Loucy (cell line): ENCODE results near the gene UBE4B.

Source experiments
- H2AFZ ChIP-seq: fragments of 200-600 bp; sonication (generic); 2 replicates; pipeline ENCODE4 v1.6.0; 2016; ENCODE audit warnings: antibody characterized with exemption, mild to moderate bottlenecking, low read length, moderate library complexity
- H3F3A ChIP-seq: fragments of 200-600 bp; 2 replicates; pipeline ENCODE4 v1.6.0; 2016; ENCODE audit warnings: antibody characterized with exemption, low read depth, mild to moderate bottlenecking
- H3K27me3 ChIP-seq: fragments of 200-600 bp; sonication (generic); 2 replicates; pipeline ENCODE4 v1.6.1; 2014; ENCODE audit warnings: low read length, mild to moderate bottlenecking; ENCODE audit not compliant: insufficient read depth, poor library complexity, severe bottlenecking
- H3K36me3 ChIP-seq: fragments of 200-600 bp; sonication (generic); 2 replicates; pipeline ENCODE4 v1.6.1; 2016; ENCODE audit warnings: low read length; ENCODE audit not compliant: insufficient read depth
- H3K4me1 ChIP-seq: fragments of 200-600 bp; sonication (generic); 2 replicates; pipeline ENCODE4 v1.5.1; 2014; ENCODE audit warnings: low read length, mild to moderate bottlenecking; ENCODE audit not compliant: insufficient read depth, poor library complexity, severe bottlenecking
- H3K4me2 ChIP-seq: fragments of 200-600 bp; sonication (generic); 2 replicates; pipeline ENCODE4 v1.6.0; 2014; ENCODE audit warnings: antibody characterized with exemption, low read length, low read depth, mild to moderate bottlenecking; ENCODE audit not compliant: poor library complexity, severe bottlenecking
- H3K4me3 ChIP-seq: fragments of 200-600 bp; sonication (generic); 2 replicates; pipeline ENCODE4 v1.5.1; 2014; ENCODE audit warnings: low read length, mild to moderate bottlenecking, mixed read lengths; ENCODE audit not compliant: poor library complexity, severe bottlenecking
- H3K79me2 ChIP-seq: fragments of 200-600 bp; sonication (generic); 2 replicates; pipeline ENCODE4 v1.6.1; 2014; ENCODE audit warnings: low read length; ENCODE audit not compliant: insufficient read depth
- H3K9ac ChIP-seq: fragments of 200-600 bp; sonication (generic); 2 replicates; pipeline ENCODE4 v1.6.0; 2014; ENCODE audit warnings: mild to moderate bottlenecking, low read depth, low read length, moderate library complexity; ENCODE audit not compliant: poor library complexity, severe bottlenecking
- H3K9me2 ChIP-seq: fragments of 200-600 bp; sonication (generic); replicated peaks from 2 replicates; pipeline ENCODE4 v1.6.1; 2016; ENCODE audit warnings: low read depth, low read length, mixed read lengths
- H3K9me3 ChIP-seq: fragments of 200-600 bp; sonication (generic); 2 replicates; pipeline ENCODE4 v1.6.1; 2014; ENCODE audit warnings: mild to moderate bottlenecking, antibody characterized with exemption, low read length, low read depth; ENCODE audit not compliant: insufficient read depth
- H4K20me1 ChIP-seq: fragments of 200-600 bp; sonication (generic); 2 replicates; pipeline ENCODE4 v1.6.0; 2014; ENCODE audit warnings: antibody characterized with exemption, low read length, mild to moderate bottlenecking; ENCODE audit not compliant: insufficient read depth, poor library complexity, severe bottlenecking
- EZH2phosphoT487 ChIP-seq: fragments of 200-600 bp; IDR thresholded peaks from 2 replicates; pipeline ENCODE4 v1.6.1; 2018; ENCODE audit warnings: antibody characterized with exemption, mild to moderate bottlenecking, moderate library complexity, borderline replicate concordance
- TF ChIP-seq, protein P1 (sequence below): fragments of 200-600 bp; sonication (generic); conservative IDR thresholded peaks from 2 replicates; pipeline ENCODE4 v1.5.1; 2014; ENCODE audit warnings: mild to moderate bottlenecking, antibody characterized with exemption, low read length

UBE4B gene

DNA sequence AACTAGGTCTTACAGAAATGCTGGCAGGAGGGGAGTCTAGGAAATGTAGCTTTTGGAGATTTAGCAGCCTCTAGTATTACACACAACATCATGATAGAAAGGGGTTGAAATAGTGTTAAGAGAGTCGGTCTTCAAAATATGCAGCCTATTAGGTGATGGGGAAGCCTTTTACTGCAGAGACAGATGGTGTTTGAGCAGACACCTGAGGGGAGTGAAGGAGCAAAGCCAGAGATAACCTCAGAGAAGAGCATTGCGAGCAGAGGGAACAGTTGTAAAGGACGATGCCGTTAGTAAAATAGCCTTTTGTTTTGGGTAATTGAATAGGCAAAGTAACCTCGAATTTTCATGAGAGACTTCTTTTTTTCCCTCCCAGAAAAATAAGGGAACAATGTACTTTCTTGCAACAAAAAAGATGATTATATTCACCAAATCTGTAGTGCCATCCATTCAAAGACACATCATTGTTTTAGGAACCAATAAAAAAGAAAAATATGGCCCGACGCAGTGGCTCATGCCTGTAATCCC lies 111.3 kb downstream of the UBE4B start:
- Histone ChIP-seq H3K4me1 (no peaks in the 10 kb centered on the region), H3K4me2 (no peak overlapping the region), H3K9me3 (no peaks in the 10 kb centered on the region), H3K9me2 (no peaks in the 10 kb centered on the region), H3K36me3 (peaks cover 4% of the 10 kb centered on the region; the same call in 1 of the 2 replicates), H3K9ac (no peak overlapping the region), H3K79me2 (no peaks in the 10 kb centered on the region), H3K27me3 (no peaks in the 10 kb centered on the region), H3F3A (no peaks in the 10 kb centered on the region), H4K20me1 (no peaks in the 10 kb centered on the region), H3K4me3 (no peak overlapping the region), H2AFZ (no peak overlapping the region)
- TF ChIP-seq, protein P1, sequence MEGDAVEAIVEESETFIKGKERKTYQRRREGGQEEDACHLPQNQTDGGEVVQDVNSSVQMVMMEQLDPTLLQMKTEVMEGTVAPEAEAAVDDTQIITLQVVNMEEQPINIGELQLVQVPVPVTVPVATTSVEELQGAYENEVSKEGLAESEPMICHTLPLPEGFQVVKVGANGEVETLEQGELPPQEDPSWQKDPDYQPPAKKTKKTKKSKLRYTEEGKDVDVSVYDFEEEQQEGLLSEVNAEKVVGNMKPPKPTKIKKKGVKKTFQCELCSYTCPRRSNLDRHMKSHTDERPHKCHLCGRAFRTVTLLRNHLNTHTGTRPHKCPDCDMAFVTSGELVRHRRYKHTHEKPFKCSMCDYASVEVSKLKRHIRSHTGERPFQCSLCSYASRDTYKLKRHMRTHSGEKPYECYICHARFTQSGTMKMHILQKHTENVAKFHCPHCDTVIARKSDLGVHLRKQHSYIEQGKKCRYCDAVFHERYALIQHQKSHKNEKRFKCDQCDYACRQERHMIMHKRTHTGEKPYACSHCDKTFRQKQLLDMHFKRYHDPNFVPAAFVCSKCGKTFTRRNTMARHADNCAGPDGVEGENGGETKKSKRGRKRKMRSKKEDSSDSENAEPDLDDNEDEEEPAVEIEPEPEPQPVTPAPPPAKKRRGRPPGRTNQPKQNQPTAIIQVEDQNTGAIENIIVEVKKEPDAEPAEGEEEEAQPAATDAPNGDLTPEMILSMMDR, result no peak
- TF ChIP-seq EZH2phosphoT487, result no peak

DNA sequence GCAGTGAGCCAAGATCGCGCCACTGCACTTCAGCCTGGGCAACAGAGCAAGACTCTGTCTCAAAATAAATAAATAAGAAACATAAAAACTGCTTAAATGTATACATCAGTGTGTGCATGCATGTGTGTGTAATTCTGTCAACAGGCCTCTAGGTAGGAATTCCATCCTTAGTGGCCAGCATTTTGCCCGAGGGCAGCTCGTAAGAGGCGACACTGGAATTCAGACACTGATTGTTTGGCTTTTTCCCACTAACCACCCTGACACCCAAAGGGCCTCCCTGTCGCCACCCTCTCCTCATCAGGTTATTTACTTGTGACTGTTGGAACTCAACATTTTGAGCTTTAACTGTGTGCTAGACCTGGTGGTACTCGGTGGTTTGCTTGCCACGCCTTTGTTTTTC lies 113.6 kb downstream of the UBE4B start:
- Histone ChIP-seq H2AFZ (no peak overlapping the region), H3K36me3 (peaks cover 4% of the 10 kb centered on the region; the same call in 1 of the 2 replicates), H3K4me1 (no peaks in the 10 kb centered on the region), H3K9me2 (no peaks in the 10 kb centered on the region), H3K79me2 (no peaks in the 10 kb centered on the region), H3K9ac (no peak overlapping the region), H3K4me2 (no peak overlapping the region), H3K4me3 (no peak overlapping the region), H3K27me3 (no peaks in the 10 kb centered on the region), H4K20me1 (no peaks in the 10 kb centered on the region), H3K9me3 (no peaks in the 10 kb centered on the region), H3F3A (no peaks in the 10 kb centered on the region)
- TF ChIP-seq, protein P1, result no peak
- TF ChIP-seq EZH2phosphoT487, result no peak

DNA sequence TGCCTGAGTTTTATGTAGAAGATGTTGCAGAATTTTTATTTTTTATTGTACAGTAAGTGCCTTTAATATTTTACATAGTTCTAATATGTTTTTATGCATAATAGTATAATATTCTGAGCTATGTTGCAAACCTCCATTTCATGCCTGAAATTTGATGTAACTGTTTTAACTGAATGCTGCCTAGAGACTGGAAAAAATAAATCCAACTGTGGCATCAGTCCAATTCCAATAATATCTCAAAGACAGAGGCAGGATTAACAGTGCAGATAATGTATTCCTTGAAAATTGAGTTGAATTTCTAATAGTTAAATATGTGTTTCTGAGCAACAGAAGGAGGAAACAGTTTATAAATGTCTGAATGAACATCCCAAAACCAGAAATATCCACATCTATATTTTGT lies 116.5 kb downstream of the UBE4B start:
- Histone ChIP-seq H3K4me2 (no peak overlapping the region), H3K9me2 (no peaks in the 10 kb centered on the region), H3K27me3 (no peaks in the 10 kb centered on the region), H3K4me3 (no peak overlapping the region), H3K36me3 (peaks cover 4% of the 10 kb centered on the region; the same call in 1 of the 2 replicates), H3K9me3 (no peaks in the 10 kb centered on the region), H4K20me1 (no peaks in the 10 kb centered on the region), H3K4me1 (no peaks in the 10 kb centered on the region), H2AFZ (no peak overlapping the region), H3K9ac (no peak overlapping the region), H3F3A (no peaks in the 10 kb centered on the region), H3K79me2 (no peaks in the 10 kb centered on the region)
- TF ChIP-seq EZH2phosphoT487, result no peak
- TF ChIP-seq, protein P1, result no peak
